Upper lobe of left lung (tissue), 4 donors: Measurements from ENCODE around the gene PLPP7.
"Not testable (repeated sequence)": the region's sequence is repeated elsewhere in the genome, so short reads cannot be mapped to it uniquely, and the experiment has no call there.

Experiments used
- POLR2A ChIP-seq, 4 donors: fragments of 450-650 bp; IDR thresholded peaks; one replicate each; pipeline ENCODE4 v1.5.1; 2016 to 2017; ENCODE audit warnings: antibody characterized with exemption in 4 of 4, mild to moderate bottlenecking in 2 of 4
- POLR2AphosphoS5 ChIP-seq, 2 donors: sonication (generic); formaldehyde crosslinking; IDR thresholded peaks; one replicate each; pipeline ENCODE4 v1.5.1; 2017; ENCODE audit warnings: antibody characterized with exemption in 2 of 2

GRCh38 chr9:131344931-131345535 is 55.5 kb downstream of the PLPP7 start:
- not testable (repeated sequence) for TF ChIP-seq POLR2AphosphoS5, POLR2A (IDR thresholded peaks at IDR 0.05)
